Activated CD8-positive, alpha-beta T cell treated with anti-CD3 and anti-CD28 coated beads for 36 hours (primary cell): ENCODE data around the gene RAB37. TPM values are rescaled to one million over a fixed set of nuclear protein-coding genes. Genes with fewer than 3 reads are reported as not detected.

Experiments
- ATAC-seq: fragments of 200-7000 bp; cut with Tn5 transposase; one replicate; pipeline ENCODE4 v1.10.0; 2021; ENCODE audit warnings: mild to moderate bottlenecking, moderate library complexity
- CTCF ChIA-PET: fragments of 350-600 bp; sonication (Branson Sonifier 250); formaldehyde crosslinking; loops from one replicate; lab custom pipeline; 2021; ENCODE audit warnings: antibody characterized with exemption; lab: Charles Lee
- POLR2A ChIA-PET: fragments of 350-600 bp; sonication (Branson Sonifier 250); formaldehyde crosslinking; loops from one replicate; lab custom pipeline; 2021; ENCODE audit warnings: antibody characterized with exemption; lab: Charles Lee
- DNase-seq: peaks from one replicate; pipeline ENCODE4 v3.0.0-alpha.2; 2020
- H3K27ac Mint-ChIP-seq: one replicate; pipeline ENCODE4 v1.8.0; 2021; ENCODE audit warnings: mild to moderate bottlenecking, mixed read lengths
- H3K27me3 Mint-ChIP-seq: one replicate; pipeline ENCODE4 v1.8.0; 2021; ENCODE audit warnings: mixed read lengths
- H3K36me3 Mint-ChIP-seq: one replicate; pipeline ENCODE4 v1.8.0; 2021; ENCODE audit warnings: low read depth, mixed read lengths
- H3K4me1 Mint-ChIP-seq: one replicate; pipeline ENCODE4 v1.8.0; 2021; ENCODE audit warnings: low read depth, mixed read lengths
- H3K4me3 Mint-ChIP-seq: one replicate; pipeline ENCODE4 v1.8.0; 2021; ENCODE audit warnings: mild to moderate bottlenecking, moderate library complexity, mixed read lengths
- H3K9me3 Mint-ChIP-seq: one replicate; pipeline ENCODE4 v1.8.0; 2021; ENCODE audit warnings: mixed read lengths
- intact Hi-C: fragments of 100-400 bp; cut with micrococcal nuclease; formaldehyde crosslinking; loops from one replicate; pipeline ENCODE4 v1.10.0; 2022
- total RNA-seq, 2 experiments: library from RNA; stranded (reverse); gene quantifications; one replicate each; pipeline ENCODE4 v1.2.3, GENCODE V29; 2021
- TF ChIP-seq, protein P1 (sequence below): fragments of 200-600 bp; IDR thresholded peaks from one replicate; pipeline ENCODE4 v1.8.0; 2022; ENCODE audit warnings: antibody characterized with exemption, mild to moderate bottlenecking

RAB37 gene
- total RNA-seq, 2 experiments from 2014 or later: 6.6 to 6.7 TPM

DNA sequence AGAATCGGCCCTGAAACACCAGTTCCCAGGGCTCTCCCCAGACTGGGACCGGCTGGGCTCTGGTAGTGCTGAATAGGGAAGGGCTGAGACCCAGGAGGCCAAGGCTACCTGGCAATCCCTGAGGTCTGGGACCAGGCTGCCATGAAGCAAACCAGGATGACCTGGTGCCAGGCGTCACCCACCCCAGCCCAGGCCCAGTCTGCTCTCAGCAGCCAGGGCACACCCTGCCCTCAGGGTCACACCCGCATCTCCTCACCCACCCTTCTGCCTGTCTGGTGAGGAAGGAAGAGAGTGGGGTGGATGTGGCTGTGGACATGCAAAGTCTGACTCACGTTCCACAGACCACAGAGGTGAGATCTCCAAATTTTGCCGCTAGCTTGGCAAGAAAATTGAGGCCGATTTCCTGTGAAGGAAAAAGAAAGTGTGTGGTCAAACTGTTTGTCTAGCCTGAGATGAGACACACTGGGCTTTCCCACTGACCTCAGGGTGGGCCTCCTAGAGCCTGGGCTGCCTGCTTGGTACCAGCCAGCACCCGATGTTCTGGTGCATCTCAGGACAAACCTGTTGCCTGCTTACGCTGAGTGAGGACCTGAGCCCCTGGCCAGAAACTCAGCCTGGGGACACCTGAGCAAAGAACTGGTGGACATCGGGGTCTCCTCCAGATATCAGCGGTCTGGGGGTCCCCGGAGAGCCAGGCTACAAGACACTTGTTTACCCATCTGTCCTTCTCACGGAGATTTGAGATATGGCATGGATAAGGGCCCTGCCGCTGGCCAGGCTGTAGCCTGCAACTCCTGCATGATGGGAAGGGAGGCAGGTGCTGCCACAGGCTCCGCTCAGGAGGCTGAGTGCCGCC lies 6.3 kb upstream of the RAB37 start:
- no peak overlapping the region for H3K4me3 Mint-ChIP-seq
- ATAC-seq: peak; percentile 84
- no peaks in the 10 kb centered on the region for H3K36me3 Mint-ChIP-seq

GRCh38 chr17:74731347-74731605 lies 5.8 kb upstream of the RAB37 start:
- peaks cover 15% of the 10 kb centered on the region for H3K4me1 Mint-ChIP-seq
- no peak for ATAC-seq
- DNase-seq: no peak
- no peak overlapping the region for H3K27ac Mint-ChIP-seq
- H3K27me3 Mint-ChIP-seq: no peaks in the 10 kb centered on the region
- no peaks in the 10 kb centered on the region for H3K36me3 Mint-ChIP-seq
- CTCF ChIA-PET: no interaction called here
- TF ChIP-seq, protein P1, sequence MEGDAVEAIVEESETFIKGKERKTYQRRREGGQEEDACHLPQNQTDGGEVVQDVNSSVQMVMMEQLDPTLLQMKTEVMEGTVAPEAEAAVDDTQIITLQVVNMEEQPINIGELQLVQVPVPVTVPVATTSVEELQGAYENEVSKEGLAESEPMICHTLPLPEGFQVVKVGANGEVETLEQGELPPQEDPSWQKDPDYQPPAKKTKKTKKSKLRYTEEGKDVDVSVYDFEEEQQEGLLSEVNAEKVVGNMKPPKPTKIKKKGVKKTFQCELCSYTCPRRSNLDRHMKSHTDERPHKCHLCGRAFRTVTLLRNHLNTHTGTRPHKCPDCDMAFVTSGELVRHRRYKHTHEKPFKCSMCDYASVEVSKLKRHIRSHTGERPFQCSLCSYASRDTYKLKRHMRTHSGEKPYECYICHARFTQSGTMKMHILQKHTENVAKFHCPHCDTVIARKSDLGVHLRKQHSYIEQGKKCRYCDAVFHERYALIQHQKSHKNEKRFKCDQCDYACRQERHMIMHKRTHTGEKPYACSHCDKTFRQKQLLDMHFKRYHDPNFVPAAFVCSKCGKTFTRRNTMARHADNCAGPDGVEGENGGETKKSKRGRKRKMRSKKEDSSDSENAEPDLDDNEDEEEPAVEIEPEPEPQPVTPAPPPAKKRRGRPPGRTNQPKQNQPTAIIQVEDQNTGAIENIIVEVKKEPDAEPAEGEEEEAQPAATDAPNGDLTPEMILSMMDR: no peak
- no peaks in the 10 kb centered on the region for H3K9me3 Mint-ChIP-seq
- H3K4me3 Mint-ChIP-seq: no peak overlapping the region
- POLR2A ChIA-PET: no interaction called here
- intact Hi-C loops: no loop called here

More for the DNA sequence above, 6.3 kb upstream of the RAB37 start:
- peaks cover 13% of the 10 kb centered on the region for H3K4me1 Mint-ChIP-seq
- CTCF ChIA-PET: no interaction called here
- no peaks in the 10 kb centered on the region for H3K27me3 Mint-ChIP-seq
- peak; percentile 72 for DNase-seq
- H3K9me3 Mint-ChIP-seq: no peaks in the 10 kb centered on the region
- POLR2A ChIA-PET: no interaction called here
- no peak overlapping the region for H3K27ac Mint-ChIP-seq
- TF ChIP-seq, protein P1: no peak
- intact Hi-C loops: no loop called here

DNA sequence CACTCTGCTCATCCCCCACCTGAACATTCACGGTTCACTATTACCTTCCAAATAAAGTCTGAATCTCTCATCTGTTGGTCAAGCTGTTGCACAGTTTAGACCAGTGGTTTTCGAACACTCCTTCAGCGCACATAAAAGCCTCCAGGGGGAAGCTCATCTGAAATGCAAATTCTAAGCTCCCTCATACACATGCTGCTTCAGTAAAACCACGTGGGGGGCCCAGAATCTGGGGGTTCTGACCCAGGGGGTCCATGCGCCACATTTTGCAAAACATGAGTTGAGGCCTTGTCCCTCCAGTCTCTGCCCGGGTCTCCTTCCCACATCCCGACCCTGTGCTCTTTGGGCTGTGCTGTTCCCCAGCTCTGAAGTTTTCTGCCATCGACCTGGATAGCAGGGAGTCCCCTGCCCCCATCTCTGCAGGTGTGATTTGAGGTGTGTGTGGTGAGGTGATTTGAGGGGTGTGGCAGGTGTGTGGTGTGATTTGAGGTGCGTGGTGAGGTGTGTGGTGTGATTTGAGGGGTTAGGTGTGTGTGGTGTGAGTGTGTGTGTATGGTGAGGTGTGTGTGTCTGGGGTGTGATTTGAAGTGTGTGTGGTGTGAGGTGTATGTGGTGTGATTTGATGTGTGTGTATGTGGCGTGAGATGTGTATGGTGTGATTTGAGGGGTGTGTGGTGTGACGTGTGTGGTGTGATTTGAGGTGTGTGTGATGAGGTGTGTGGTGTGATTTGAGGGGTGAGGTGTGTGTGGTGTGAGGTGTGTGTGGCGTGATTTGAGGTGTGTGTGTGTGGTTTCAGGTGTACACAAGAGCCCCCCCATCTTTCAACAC lies 4.8 kb upstream of the RAB37 start:
- Mint-ChIP-seq H3K27me3 (no peaks in the 10 kb centered on the region), H3K4me3 (no peak overlapping the region), H3K9me3 (no peaks in the 10 kb centered on the region), H3K27ac (no peak overlapping the region), H3K4me1 (peaks cover 19% of the 10 kb centered on the region), H3K36me3 (no peaks in the 10 kb centered on the region)
- no peak for ATAC-seq
- ChIA-PET CTCF (interaction anchor here (1.0 kb wide), 1 partner anchor 75 kb away, joined by 5 read pairs; no protein-coding TSS in a partner anchor), POLR2A (no interaction called here)
- TF ChIP-seq, protein P1: no peak
- intact Hi-C loops: no loop called here
- no peak for DNase-seq

GRCh38 chr17:74733365-74734122 lies 3.5 kb upstream of the RAB37 start:
- intact Hi-C loops: no loop called here
- H3K4me1 Mint-ChIP-seq: peaks cover 30% of the 10 kb centered on the region
- no peak overlapping the region for H3K27ac Mint-ChIP-seq
- ChIA-PET POLR2A (no interaction called here), CTCF (interaction anchor here (4.8 kb wide), 1 partner anchor 12 kb away, joined by 48 read pairs; no protein-coding TSS in a partner anchor)
- TF ChIP-seq, protein P1: no peak
- no peaks in the 10 kb centered on the region for H3K27me3 Mint-ChIP-seq
- H3K9me3 Mint-ChIP-seq: no peaks in the 10 kb centered on the region
- DNase-seq (no peak), ATAC-seq (no peak)
- H3K36me3 Mint-ChIP-seq: no peaks in the 10 kb centered on the region
- H3K4me3 Mint-ChIP-seq: no peak overlapping the region
